Measurements from ENCODE around the gene RCHY1. TPM values are rescaled to one million over a fixed set of nuclear protein-coding genes. Genes with fewer than 3 reads are reported as not detected.

The RCHY1 gene
- total RNA-seq, 2 donors from 2014 or later, result 31.4 to 41.2 TPM

DNA sequence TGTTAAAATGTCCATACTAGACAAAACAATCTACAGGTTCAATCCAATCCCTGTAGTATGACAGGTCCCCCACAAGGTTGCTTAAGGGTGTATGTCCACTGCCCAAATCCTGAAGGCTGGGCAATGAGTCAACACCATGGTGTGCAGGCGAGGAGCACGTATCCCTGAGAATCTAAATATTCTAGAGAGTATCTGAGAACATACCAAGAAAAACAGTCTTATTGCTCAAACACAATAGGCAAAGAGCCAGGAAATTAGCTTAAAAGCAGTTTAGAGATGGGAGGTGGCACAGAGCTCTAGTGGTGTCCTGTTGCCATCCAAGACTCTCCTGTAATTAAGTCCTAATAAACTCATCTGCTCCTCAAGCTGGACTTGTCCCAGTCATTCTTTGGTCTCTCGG lies 37.0 kb downstream of the RCHY1 start:
- Histone ChIP-seq H3K27ac (no peak overlapping the region), H3K36me3 (peaks cover 9% of the 10 kb centered on the region), H3K4me3 (no peak overlapping the region), H3K9me3 (no peaks in the 10 kb centered on the region), H3K27me3 (no peaks in the 10 kb centered on the region), H3K4me1 (no peaks in the 10 kb centered on the region), H3K9ac (ENCODE audit: low read depth in 2 of 2, low read length in 2 of 2) (no peak overlapping the region)
- intact Hi-C loops (cut with DNase I), result loop anchor here (10.0 kb wide), 1 partner anchor 602 kb away; no protein-coding TSS in a partner anchor
- no peak for DNase-seq
- TF ChIP-seq CTCF (IDR thresholded peaks at IDR 0.05), result no peak

DNA sequence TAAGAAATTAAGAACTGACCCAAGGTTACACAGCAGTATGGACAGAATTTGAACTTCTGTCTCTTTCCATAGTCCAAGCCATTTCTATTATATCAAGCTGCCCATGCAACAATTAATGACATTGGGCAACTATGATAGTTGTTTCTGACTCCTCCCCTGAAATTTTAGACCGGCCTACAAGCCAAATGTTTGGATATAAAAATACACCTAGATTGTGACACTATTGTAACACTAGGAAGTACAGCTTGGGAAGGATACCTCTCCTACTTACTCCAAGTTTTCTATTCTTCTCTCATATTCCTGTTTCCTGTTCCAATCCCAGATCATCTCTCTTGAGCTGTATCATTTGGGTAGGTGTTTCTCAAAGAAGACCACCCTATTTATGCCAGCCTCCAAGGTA lies 43.5 kb downstream of the RCHY1 start:
- Histone ChIP-seq H3K4me3 (no peak overlapping the region), H3K9ac (ENCODE audit: low read depth in 2 of 2, low read length in 2 of 2) (no peak overlapping the region), H3K9me3 (no peaks in the 10 kb centered on the region), H3K4me1 (no peaks in the 10 kb centered on the region), H3K36me3 (no peaks in the 10 kb centered on the region), H3K27ac (no peak overlapping the region), H3K27me3 (no peaks in the 10 kb centered on the region)
- DNase-seq, result no peak
- intact Hi-C loops (cut with DNase I), result loop anchor here (10.0 kb wide), 1 partner anchor 596 kb away; no protein-coding TSS in a partner anchor
- TF ChIP-seq CTCF (IDR thresholded peaks at IDR 0.05), result no peak

GRCh38 chr4:75469896-75470295 lies 44.3 kb downstream of the RCHY1 start:
- no peaks in the 10 kb centered on the region for H3K9me3 ChIP-seq
- no peak overlapping the region for H3K27ac ChIP-seq
- H3K4me3 ChIP-seq, result no peak overlapping the region
- DNase-seq, result no peak
- no peak for TF ChIP-seq CTCF (IDR thresholded peaks at IDR 0.05)
- H3K36me3 ChIP-seq, result no peaks in the 10 kb centered on the region
- H3K4me1 ChIP-seq, result no peaks in the 10 kb centered on the region
- no peak overlapping the region for H3K9ac ChIP-seq (ENCODE audit: low read depth in 2 of 2, low read length in 2 of 2)
- H3K27me3 ChIP-seq, result no peaks in the 10 kb centered on the region
- intact Hi-C loops (cut with DNase I), result loop anchor here (5.0 to 10.0 kb wide), 2 partner anchors 538 to 595 kb away; partner anchors contain the start of gene PARM1

DNA sequence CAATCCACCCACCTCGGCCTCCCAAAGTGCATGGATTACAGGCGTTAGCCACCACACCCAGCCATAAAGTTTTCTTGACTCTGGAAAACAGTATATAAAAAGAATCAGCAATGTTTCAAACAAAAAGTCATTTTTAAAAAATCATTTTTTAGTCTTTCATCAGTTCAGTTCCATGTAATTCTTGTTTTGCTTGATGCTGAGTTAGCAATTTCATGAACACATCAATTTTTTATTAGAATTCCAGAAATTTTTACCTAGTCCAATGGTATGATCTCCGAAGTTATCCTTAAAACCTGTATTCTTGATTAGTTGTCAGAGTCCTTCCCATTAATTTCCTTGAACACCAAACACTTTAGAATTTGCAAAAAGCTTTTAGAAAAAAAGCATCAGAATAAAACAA lies 56.8 kb downstream of the RCHY1 start:
- H3K27ac ChIP-seq, result no peak overlapping the region
- no peak for DNase-seq
- no peaks in the 10 kb centered on the region for H3K27me3 ChIP-seq
- H3K9me3 ChIP-seq, result no peaks in the 10 kb centered on the region
- H3K9ac ChIP-seq (ENCODE audit: low read depth in 2 of 2, low read length in 2 of 2), result no peak overlapping the region
- H3K4me3 ChIP-seq, result no peak overlapping the region
- no peak for TF ChIP-seq CTCF (IDR thresholded peaks at IDR 0.05)
- intact Hi-C loops (cut with DNase I), result no loop called here
- H3K4me1 ChIP-seq, result no peaks in the 10 kb centered on the region
- H3K36me3 ChIP-seq, result no peaks in the 10 kb centered on the region

DNA sequence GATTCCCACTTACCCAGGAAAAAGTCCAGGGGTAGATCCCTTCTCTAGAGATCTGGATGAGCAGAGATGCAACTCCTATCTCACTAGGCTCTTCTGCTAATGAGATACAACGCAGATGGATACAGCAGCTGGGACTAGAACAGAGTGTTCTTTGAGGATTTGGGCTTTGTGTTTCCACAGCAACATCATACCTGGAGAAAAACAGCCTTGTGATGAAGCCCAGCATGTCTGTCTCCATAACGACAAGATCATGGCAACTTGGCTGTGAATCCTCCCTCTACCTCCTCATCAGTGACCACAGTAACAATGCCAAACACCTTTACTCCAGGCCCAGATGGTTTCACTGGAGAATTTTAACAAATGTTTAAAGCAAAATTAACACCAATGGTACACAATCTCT lies 80.1 kb downstream of the RCHY1 start:
- intact Hi-C loops (cut with DNase I), result no loop called here
- Histone ChIP-seq H3K27me3 (no peaks in the 10 kb centered on the region), H3K4me1 (no peaks in the 10 kb centered on the region), H3K36me3 (no peaks in the 10 kb centered on the region), H3K9me3 (no peaks in the 10 kb centered on the region), H3K4me3 (no peak overlapping the region), H3K9ac (ENCODE audit: low read depth in 2 of 2, low read length in 2 of 2) (no peak overlapping the region), H3K27ac (no peak overlapping the region)
- DNase-seq, result no peak
- no peak for TF ChIP-seq CTCF (IDR thresholded peaks at IDR 0.05)

Measured in colonic mucosa (tissue), 4 donors.